DOHH2 (cell line): ENCODE measurements around the gene NEURL2.

Source experiments
- CTCF ChIP-seq: fragments of 200-600 bp; sonication (generic); IDR thresholded peaks from one replicate; pipeline ENCODE4 v1.5.1; 2014; ENCODE audit warnings: antibody characterized with exemption, mild to moderate bottlenecking, low read depth, low read length; ENCODE audit not compliant: poor library complexity, severe bottlenecking
- EZH2phosphoT487 ChIP-seq: fragments of 200-600 bp; sonication (generic); IDR thresholded peaks from 2 replicates; pipeline ENCODE4 v1.6.1; 2017; ENCODE audit warnings: borderline replicate concordance, mild to moderate bottlenecking, antibody characterized with exemption, low read length, moderate library complexity, mixed read lengths

GRCh38 chr20:45894797-45895196, 3.8 kb upstream of the NEURL2 start:
- TF ChIP-seq CTCF (no peak), EZH2phosphoT487 (no peak)
